ENCODE data around the gene VNN1.

VNN1 gene

GRCh38 chr6:132741281-132741680, 27.4 kb upstream of the VNN1 start:
- CTCF ChIA-PET: no interaction called here
- POLR2A ChIA-PET: no interaction called here
- TF ChIP-seq CTCF (IDR thresholded peaks at IDR 0.05; ENCODE audit: insufficient read depth, low read length, missing control alignments): no peak
- DNase-seq (ENCODE audit: low read depth, low spot score): no peak
- H3K4me3 ChIP-seq (ENCODE audit: low read depth, low read length): no peak overlapping the region

GRCh38 chr6:132736239-132736638, 22.4 kb upstream of the VNN1 start:
- TF ChIP-seq CTCF (IDR thresholded peaks at IDR 0.05; ENCODE audit: insufficient read depth, low read length, missing control alignments): no peak
- no peak overlapping the region for H3K4me3 ChIP-seq (ENCODE audit: low read depth, low read length)
- ChIA-PET POLR2A (no interaction called here), CTCF (no interaction called here)
- no peak for DNase-seq (ENCODE audit: low read depth, low spot score)

- POLR2A ChIA-PET: no interaction called here
- no peak for TF ChIP-seq CTCF (IDR thresholded peaks at IDR 0.05; ENCODE audit: insufficient read depth, low read length, missing control alignments)
- H3K4me3 ChIP-seq (ENCODE audit: low read depth, low read length): no peak overlapping the region
- CTCF ChIA-PET: no interaction called here
- DNase-seq (ENCODE audit: low read depth, low spot score): no peak
Observed at GRCh38 chr6:132734694-132735236, 20.9 kb upstream of the VNN1 start.

- H3K4me3 ChIP-seq (ENCODE audit: low read depth, low read length): no peak overlapping the region
- ChIA-PET POLR2A (no interaction called here), CTCF (no interaction called here)
- no peak for DNase-seq (ENCODE audit: low read depth, low spot score)
- TF ChIP-seq CTCF (IDR thresholded peaks at IDR 0.05; ENCODE audit: insufficient read depth, low read length, missing control alignments): no peak
Observed at GRCh38 chr6:132733814-132734213, 20.0 kb upstream of the VNN1 start.

- no peak for DNase-seq (ENCODE audit: low read depth, low spot score)
- no peak overlapping the region for H3K4me3 ChIP-seq (ENCODE audit: low read depth, low read length)
- ChIA-PET POLR2A (no interaction called here), CTCF (no interaction called here)
- no peak for TF ChIP-seq CTCF (IDR thresholded peaks at IDR 0.05; ENCODE audit: insufficient read depth, low read length, missing control alignments)
Observed at GRCh38 chr6:132733283-132733682, 19.4 kb upstream of the VNN1 start.

GRCh38 chr6:132731086-132731485, 17.2 kb upstream of the VNN1 start:
- H3K4me3 ChIP-seq (ENCODE audit: low read depth, low read length): no peak overlapping the region
- ChIA-PET CTCF (no interaction called here), POLR2A (no interaction called here)
- no peak for DNase-seq (ENCODE audit: low read depth, low spot score)
- TF ChIP-seq CTCF (IDR thresholded peaks at IDR 0.05; ENCODE audit: insufficient read depth, low read length, missing control alignments): no peak
